Measurements from ENCODE around the gene NEURL1B. TPM values are rescaled to one million over a fixed set of nuclear protein-coding genes. Genes with fewer than 3 reads are reported as not detected.

Gene NEURL1B
- total and polyA plus RNA-seq, 11 donors: 11.8 to 47.1 (median 25.8) TPM

DNA sequence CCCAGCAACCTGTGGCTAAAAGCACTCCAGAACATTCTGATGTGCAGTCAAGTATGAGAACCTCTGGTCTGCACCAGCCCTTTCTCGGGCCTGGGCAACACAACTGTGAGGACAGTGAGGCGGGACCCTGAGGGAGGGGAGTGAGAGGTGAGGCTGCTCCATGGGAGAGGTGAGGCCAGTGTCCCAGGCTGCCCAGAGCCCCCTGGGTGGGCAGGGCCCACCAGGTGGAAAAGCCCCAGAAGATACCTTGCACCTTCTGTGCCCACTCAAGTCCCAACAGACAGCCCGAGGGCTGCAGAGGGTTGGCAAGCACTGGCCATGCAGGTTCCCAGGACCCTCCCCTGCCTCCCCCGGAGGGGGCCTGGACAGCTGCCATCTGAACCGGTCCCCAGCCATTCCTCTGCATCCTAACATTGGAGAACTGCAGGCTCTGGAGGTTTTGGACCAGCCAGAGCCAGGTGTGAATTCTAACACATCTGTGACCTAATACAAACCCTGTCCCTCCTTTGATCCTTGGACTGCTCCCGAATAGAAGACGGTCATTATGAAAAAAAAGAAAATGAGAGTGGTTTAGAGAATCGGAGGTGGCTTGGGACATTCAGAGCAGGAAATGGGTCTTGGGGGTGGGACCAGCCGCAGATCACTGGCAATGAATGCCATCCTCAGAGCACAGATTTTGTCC, 72.9 kb downstream of the NEURL1B start:
- H3K4me1 ChIP-seq: peaks cover 4 to 48% (median 38%) of the 10 kb centered on the region in 12 donors
- peak in 1 of 5 donors; percentile 66 for DNase-seq

DNA sequence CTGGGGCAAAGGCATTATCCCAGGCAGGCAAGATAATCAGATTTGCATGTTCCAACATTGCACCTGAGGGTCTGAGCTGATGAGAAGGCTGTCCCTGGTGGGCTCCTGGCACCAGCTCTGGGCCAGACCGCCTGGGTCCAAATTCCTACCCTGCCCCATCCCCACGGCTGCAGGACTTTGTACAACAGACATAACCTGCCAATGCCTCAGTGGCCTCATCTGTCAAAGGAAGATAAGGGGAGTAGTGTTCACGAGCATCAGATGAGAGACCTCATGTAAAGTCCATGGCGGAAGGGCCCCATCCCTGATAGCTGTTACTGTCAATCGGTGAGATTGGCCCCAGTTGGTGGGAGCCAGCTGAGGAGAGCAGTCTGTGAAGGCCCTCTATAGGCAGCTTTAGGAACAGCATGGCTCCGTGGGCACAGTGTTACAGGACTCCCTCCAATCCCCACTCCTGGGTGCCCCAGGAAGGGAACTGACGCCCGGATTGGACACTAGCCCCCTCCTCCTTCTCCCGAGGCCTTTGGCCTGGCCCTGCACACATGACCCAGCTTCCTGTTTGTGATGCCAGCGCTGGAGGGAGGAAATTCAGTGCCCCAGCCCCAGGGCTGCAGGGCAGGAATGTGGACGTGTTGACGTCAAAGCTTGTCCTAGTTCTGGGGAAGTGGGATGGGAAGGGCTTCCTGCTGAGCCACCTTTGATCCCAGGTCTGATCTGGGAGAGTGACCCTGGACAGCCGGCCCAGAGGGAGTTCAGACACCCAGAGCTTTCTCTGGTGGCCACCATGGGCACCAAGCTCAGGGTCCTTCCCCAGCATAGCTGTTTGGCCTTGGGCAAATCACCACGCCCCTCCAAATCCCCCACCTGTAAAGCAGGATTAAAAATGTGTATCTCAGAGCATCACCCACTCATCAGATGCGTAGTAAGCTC, 73.7 kb downstream of the NEURL1B start:
- WGBS, 4 donors: 35 to 41% (median 36%) methylated on average over 12 to 15 of the region's 15 CpGs
- H3K36me3 ChIP-seq: no peaks in the 10 kb centered on the region
- DNase-seq: peak; percentile 82 to 89 (median 87)
- H3K4me1 ChIP-seq: peaks cover 4 to 48% (median 38%) of the 10 kb centered on the region in 12 donors
- H3K27me3 ChIP-seq: no peaks in the 10 kb centered on the region
- peak; percentile 64 to 81 (median 77) for ATAC-seq
- intact Hi-C loops (cut with DNase I): loop anchor here in 8 of 10 donors (1.0 to 10.0 kb wide), 8 partner anchors 58 to 568 kb away; partner anchors contain the start of genes DUSP1 (in 2 of the 8) and ERGIC1 (in 1 of the 8)
- no peak for TF ChIP-seq POLR2A (IDR thresholded peaks at IDR 0.05)
- TF ChIP-seq, protein P1, sequence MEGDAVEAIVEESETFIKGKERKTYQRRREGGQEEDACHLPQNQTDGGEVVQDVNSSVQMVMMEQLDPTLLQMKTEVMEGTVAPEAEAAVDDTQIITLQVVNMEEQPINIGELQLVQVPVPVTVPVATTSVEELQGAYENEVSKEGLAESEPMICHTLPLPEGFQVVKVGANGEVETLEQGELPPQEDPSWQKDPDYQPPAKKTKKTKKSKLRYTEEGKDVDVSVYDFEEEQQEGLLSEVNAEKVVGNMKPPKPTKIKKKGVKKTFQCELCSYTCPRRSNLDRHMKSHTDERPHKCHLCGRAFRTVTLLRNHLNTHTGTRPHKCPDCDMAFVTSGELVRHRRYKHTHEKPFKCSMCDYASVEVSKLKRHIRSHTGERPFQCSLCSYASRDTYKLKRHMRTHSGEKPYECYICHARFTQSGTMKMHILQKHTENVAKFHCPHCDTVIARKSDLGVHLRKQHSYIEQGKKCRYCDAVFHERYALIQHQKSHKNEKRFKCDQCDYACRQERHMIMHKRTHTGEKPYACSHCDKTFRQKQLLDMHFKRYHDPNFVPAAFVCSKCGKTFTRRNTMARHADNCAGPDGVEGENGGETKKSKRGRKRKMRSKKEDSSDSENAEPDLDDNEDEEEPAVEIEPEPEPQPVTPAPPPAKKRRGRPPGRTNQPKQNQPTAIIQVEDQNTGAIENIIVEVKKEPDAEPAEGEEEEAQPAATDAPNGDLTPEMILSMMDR (IDR thresholded peaks at IDR 0.05): peak; percentile 76 to 93 (median 86)
- peak overlapping the region; percentile 59 to 95 (median 78) for H3K27ac ChIP-seq
- peak overlapping the region in 1 of 12 donors; percentile 9 for H3K4me3 ChIP-seq
- no peaks in the 10 kb centered on the region for H3K9me3 ChIP-seq

More for the DNA sequence above, 72.9 kb downstream of the NEURL1B start:
- Histone ChIP-seq H3K27me3 (no peaks in the 10 kb centered on the region), H3K27ac (peak overlapping the region in 11 of 12 donors; percentile 59 to 95 (median 77)), H3K9me3 (no peaks in the 10 kb centered on the region), H3K36me3 (no peaks in the 10 kb centered on the region), H3K4me3 (no peak overlapping the region)
- TF ChIP-seq, protein P1 (IDR thresholded peaks at IDR 0.05): no peak
- TF ChIP-seq POLR2A (IDR thresholded peaks at IDR 0.05): no peak
- no peak for ATAC-seq
- intact Hi-C loops (cut with DNase I): loop anchor here (1.0 to 10.0 kb wide), 7 partner anchors 121 to 568 kb away; partner anchors contain the start of gene ERGIC1 (in 1 of the 10)
- 60 to 69% (median 64%) methylated on average over 6 to 9 of the region's 9 CpGs for WGBS, 4 donors

DNA sequence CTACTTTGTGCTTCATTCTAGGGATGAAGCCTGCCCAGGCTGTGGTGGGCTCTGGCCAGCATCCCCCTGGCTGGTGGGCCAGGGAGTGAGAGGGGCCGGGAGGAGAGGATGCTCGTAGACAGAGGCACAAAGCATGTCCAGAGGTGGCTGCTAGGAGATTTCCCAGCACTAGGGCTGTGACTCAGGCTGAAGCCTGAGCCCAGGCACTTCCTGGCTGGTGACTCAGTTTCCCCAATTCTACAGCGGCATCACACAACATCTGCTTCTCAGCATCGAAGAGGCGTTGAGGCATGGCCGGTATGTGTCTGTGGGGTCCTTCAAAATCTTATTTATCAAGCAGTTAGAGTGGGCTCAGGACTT, 74.3 kb downstream of the NEURL1B start:
- H3K4me1 ChIP-seq: peaks cover 4 to 48% (median 40%) of the 10 kb centered on the region in 12 donors
- no peak for TF ChIP-seq POLR2A (IDR thresholded peaks at IDR 0.05)
- TF ChIP-seq, protein P1 (IDR thresholded peaks at IDR 0.05): no peak
- intact Hi-C loops (cut with DNase I): loop anchor here in 6 of 10 donors (2.0 to 10.0 kb wide), 6 partner anchors 57 to 217 kb away; partner anchors contain the start of genes DUSP1 (in 2 of the 6) and ERGIC1 (in 1 of the 6)
- no peaks in the 10 kb centered on the region for H3K9me3 ChIP-seq
- H3K27me3 ChIP-seq: no peaks in the 10 kb centered on the region
- ATAC-seq (no peak), DNase-seq (no peak)
- peak overlapping the region; percentile 59 to 95 (median 78) for H3K27ac ChIP-seq
- H3K4me3 ChIP-seq: peak overlapping the region in 1 of 12 donors; percentile 9
- no peaks in the 10 kb centered on the region for H3K36me3 ChIP-seq
- 80 to 96% (median 90%) methylated on average over 6 of the region's 6 CpGs for WGBS, 4 donors

Measured in heart left ventricle (tissue), 16 donors.